SK-N-SH treated with all-trans-retinoic acid at 6 μM for 48 hours (cell line): ENCODE measurements around the gene ZSCAN25.
"Not testable (repeated sequence)": the region's sequence is repeated elsewhere in the genome, so short reads cannot be mapped to it uniquely, and the experiment has no call there.

ENCODE experiments used
- CREB5 ChIP-seq: fragments of 250-450 bp; sonication (Bioruptor Pico); IDR thresholded peaks from 2 replicates; pipeline ENCODE4 v1.5.1; 2020; ENCODE audit warnings: low read depth, mild to moderate bottlenecking, moderate library complexity
- CSDC2 ChIP-seq: fragments of 250-450 bp; sonication (Bioruptor Pico); IDR thresholded peaks from 2 replicates; pipeline ENCODE4 v1.5.0; 2020; ENCODE audit warnings: mild to moderate bottlenecking, moderate library complexity
- CSRNP3 ChIP-seq: fragments of 250-450 bp; sonication (Bioruptor Pico); IDR thresholded peaks from 2 replicates; pipeline ENCODE4 v1.5.1; 2021; ENCODE audit warnings: mild to moderate bottlenecking, moderate library complexity
- ESRRG ChIP-seq: fragments of 250-450 bp; sonication (Bioruptor Pico); IDR thresholded peaks from 2 replicates; pipeline ENCODE4 v1.6.1; 2021; ENCODE audit warnings: mild to moderate bottlenecking
- GLIS3 ChIP-seq: fragments of 250-450 bp; sonication (Bioruptor Pico); IDR thresholded peaks from 2 replicates; pipeline ENCODE4 v1.5.0; 2020; ENCODE audit warnings: mild to moderate bottlenecking, moderate library complexity
- ISL1 ChIP-seq: fragments of 250-450 bp; sonication (Bioruptor Pico); IDR thresholded peaks from 2 replicates; pipeline ENCODE4 v2.1.2; 2022; ENCODE audit warnings: mild to moderate bottlenecking, moderate library complexity
- PATZ1 ChIP-seq: fragments of 250-450 bp; sonication (Bioruptor Pico); IDR thresholded peaks from 2 replicates; pipeline ENCODE4 v1.8.0; 2020; ENCODE audit warnings: mild to moderate bottlenecking, moderate library complexity, borderline replicate concordance
- POU6F1 ChIP-seq: fragments of 250-450 bp; sonication (Bioruptor Pico); IDR thresholded peaks from 2 replicates; pipeline ENCODE4 v1.8.0; 2021; ENCODE audit warnings: low read depth, mild to moderate bottlenecking, moderate library complexity, borderline replicate concordance
- TOX ChIP-seq: fragments of 250-450 bp; sonication (Bioruptor Pico); IDR thresholded peaks from 2 replicates; pipeline ENCODE4 v1.8.0; 2021; ENCODE audit warnings: mild to moderate bottlenecking, moderate library complexity, borderline replicate concordance
- TSHZ2 ChIP-seq: fragments of 250-450 bp; sonication (Bioruptor Pico); IDR thresholded peaks from 2 replicates; pipeline ENCODE4 v1.5.0; 2020; ENCODE audit warnings: mild to moderate bottlenecking, moderate library complexity
- ZFP3 ChIP-seq: fragments of 250-450 bp; sonication (Bioruptor Pico); IDR thresholded peaks from 2 replicates; pipeline ENCODE4 v1.5.0; 2020; ENCODE audit warnings: mild to moderate bottlenecking, moderate library complexity
- ZFP30 ChIP-seq: fragments of 450-650 bp; formaldehyde crosslinking; IDR thresholded peaks from 2 replicates; pipeline ENCODE4 v1.5.0; 2022; ENCODE audit warnings: mild to moderate bottlenecking, moderate library complexity
- ZNF565 ChIP-seq: fragments of 450-650 bp; formaldehyde crosslinking; conservative IDR thresholded peaks from 2 replicates; pipeline ENCODE4 v1.5.0; 2020; ENCODE audit warnings: low read depth, mild to moderate bottlenecking, moderate library complexity
- ZNF70 ChIP-seq: fragments of 450-650 bp; formaldehyde crosslinking; IDR thresholded peaks from 2 replicates; pipeline ENCODE4 v1.5.0; 2020; ENCODE audit warnings: mild to moderate bottlenecking, moderate library complexity

- TF ChIP-seq POU6F1 (CRISPR knock-in tag); PATZ1; CREB5; ZNF70; TOX (CRISPR knock-in tag); ISL1; ZFP30 (CRISPR knock-in tag); CSDC2 (CRISPR knock-in tag); GLIS3 (CRISPR knock-in tag); ESRRG (CRISPR knock-in tag); CSRNP3 (CRISPR knock-in tag); ZNF565 (CRISPR knock-in tag); TSHZ2; ZFP3: not testable (repeated sequence)
These were observed 48.0 kb upstream of the ZSCAN25 start for GRCh38 chr7:99568770-99569169.
